Choroid plexus epithelial cell (primary cell): ENCODE measurements around the gene SPOCK1.

Source experiments
- DNase-seq: peaks from one replicate; pipeline ENCODE4 v3.0.0-alpha.2; 2010; ENCODE audit warnings: low read depth
- H3K4me3 ChIP-seq: 2 replicates; pipeline ENCODE4 v1.5.1; 2011; ENCODE audit warnings: low read depth, mild to moderate bottlenecking, control low read depth, low read length, moderate library complexity
- CTCF ChIP-seq: conservative IDR thresholded peaks from 2 replicates; pipeline ENCODE4 v1.5.1; 2011; ENCODE audit warnings: low read depth, mild to moderate bottlenecking, control low read depth, inconsistent platforms, low read length, moderate library complexity

The SPOCK1 gene

DNA sequence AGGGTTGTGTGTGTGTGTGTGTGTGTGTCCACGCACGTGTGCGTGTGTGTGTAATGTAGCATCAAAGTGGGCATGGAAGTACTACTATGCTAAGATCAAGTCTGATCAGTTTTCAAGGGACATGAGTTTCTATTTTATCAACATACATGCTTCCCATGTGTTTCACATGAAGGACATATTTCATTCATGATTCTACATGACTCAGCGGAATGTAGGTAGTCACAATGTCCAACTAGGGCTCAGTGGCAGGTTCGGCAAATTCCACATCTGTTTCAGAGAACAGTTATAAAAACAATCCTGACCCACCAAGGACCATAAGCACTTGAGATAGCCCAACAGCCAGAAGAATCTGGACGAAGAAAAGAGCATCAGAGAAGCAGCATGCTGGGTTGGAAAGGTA lies 148.3 kb downstream of the SPOCK1 start:
- no peak for TF ChIP-seq CTCF
- no peak for DNase-seq
- no peak overlapping the region for H3K4me3 ChIP-seq

DNA sequence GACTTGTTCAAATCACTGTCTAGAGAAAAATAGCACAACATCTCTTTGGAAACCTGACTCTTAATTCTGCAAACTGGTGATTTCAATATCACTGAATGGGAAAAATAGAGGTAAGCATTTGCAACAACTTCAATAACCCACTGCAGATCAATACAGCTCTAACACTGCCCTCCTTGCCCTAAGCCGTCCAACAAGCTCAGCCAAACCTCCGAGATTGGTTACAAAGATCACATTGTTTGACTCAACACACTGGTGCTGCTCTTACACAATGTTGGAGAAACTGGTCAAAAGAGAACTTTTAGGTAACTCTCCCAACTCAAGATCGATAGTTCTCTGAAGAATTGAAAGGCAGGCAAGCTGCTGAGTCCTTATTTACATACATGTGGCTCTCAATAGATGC lies 150.4 kb downstream of the SPOCK1 start:
- H3K4me3 ChIP-seq: no peak overlapping the region
- no peak for TF ChIP-seq CTCF
- DNase-seq: no peak

GRCh38 chr5:137347865-137348264 lies 151.3 kb downstream of the SPOCK1 start:
- no peak for DNase-seq

GRCh38 chr5:137346281-137346680 lies 152.8 kb downstream of the SPOCK1 start:
- no peak for DNase-seq
- TF ChIP-seq CTCF: no peak
- H3K4me3 ChIP-seq: no peak overlapping the region

More at GRCh38 chr5:137347865-137348264, 151.3 kb downstream of the SPOCK1 start:
- no peak overlapping the region for H3K4me3 ChIP-seq
- TF ChIP-seq CTCF: no peak

- TF ChIP-seq CTCF: no peak
- no peak for DNase-seq
Measured at GRCh38 chr5:137345396-137345795, 153.7 kb downstream of the SPOCK1 start.

DNA sequence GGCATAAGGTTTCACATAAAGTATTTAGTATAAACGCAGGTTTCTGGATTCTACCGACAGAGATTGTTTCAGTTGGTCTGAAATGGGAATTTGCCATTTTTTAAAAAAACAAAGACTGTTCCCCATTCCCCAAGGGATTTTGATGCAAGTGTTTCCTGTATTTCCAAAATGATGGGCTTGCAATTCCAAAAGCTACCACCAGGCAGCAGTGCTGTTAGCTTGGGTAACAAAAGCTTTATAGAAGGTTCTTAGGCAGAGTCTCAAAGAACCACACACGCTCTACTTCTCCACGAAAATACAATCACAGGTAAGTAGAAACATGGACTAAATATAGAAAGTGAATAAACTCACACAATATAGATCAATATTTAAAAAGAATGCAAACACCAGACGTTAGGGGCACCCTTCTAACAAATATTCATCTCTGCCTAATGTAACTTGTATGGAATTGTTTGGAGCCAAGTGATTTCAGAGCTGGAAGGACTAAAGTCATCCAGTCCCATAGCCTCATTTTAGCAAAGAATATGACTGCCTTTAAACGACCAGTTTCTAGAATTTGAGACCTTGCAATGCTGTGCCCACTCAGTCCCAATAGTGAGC lies 154.3 kb downstream of the SPOCK1 start:
- no peak overlapping the region for H3K4me3 ChIP-seq
- TF ChIP-seq CTCF: peak; percentile 79
- DNase-seq: peak; percentile 66

More at GRCh38 chr5:137345396-137345795, 153.7 kb downstream of the SPOCK1 start:
- H3K4me3 ChIP-seq: no peak overlapping the region

GRCh38 chr5:137344021-137344420 lies 155.1 kb downstream of the SPOCK1 start:
- no peak for TF ChIP-seq CTCF
- H3K4me3 ChIP-seq: no peak overlapping the region
- DNase-seq: no peak
